Subcutaneous adipose tissue (tissue), 4 donors: ENCODE data around the gene USP31. TPM values are rescaled to one million over a fixed set of nuclear protein-coding genes. Genes with fewer than 3 reads are reported as not detected.

Source experiments
- total RNA-seq, 4 donors: library from RNA; depleted of rRNA; stranded (reverse); fragments of >200 nt; gene quantifications; one replicate each; pipeline ENCODE4 v1.1.0, GENCODE V29; 2016
- TF ChIP-seq, protein P1 (sequence below): fragments of 450-650 bp; IDR thresholded peaks from one replicate; pipeline ENCODE4 v1.5.1; 2016; ENCODE audit warnings: low read depth, mild to moderate bottlenecking, control low read depth, antibody characterized with exemption, moderate library complexity

The USP31 gene
- total RNA-seq, 4 donors from 2014 or later: 6.3 to 18.6 (median 13.2) TPM

- TF ChIP-seq, protein P1, sequence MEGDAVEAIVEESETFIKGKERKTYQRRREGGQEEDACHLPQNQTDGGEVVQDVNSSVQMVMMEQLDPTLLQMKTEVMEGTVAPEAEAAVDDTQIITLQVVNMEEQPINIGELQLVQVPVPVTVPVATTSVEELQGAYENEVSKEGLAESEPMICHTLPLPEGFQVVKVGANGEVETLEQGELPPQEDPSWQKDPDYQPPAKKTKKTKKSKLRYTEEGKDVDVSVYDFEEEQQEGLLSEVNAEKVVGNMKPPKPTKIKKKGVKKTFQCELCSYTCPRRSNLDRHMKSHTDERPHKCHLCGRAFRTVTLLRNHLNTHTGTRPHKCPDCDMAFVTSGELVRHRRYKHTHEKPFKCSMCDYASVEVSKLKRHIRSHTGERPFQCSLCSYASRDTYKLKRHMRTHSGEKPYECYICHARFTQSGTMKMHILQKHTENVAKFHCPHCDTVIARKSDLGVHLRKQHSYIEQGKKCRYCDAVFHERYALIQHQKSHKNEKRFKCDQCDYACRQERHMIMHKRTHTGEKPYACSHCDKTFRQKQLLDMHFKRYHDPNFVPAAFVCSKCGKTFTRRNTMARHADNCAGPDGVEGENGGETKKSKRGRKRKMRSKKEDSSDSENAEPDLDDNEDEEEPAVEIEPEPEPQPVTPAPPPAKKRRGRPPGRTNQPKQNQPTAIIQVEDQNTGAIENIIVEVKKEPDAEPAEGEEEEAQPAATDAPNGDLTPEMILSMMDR: no peak
Observed at GRCh38 chr16:23156946-23157460, 7.8 kb upstream of the USP31 start.

DNA sequence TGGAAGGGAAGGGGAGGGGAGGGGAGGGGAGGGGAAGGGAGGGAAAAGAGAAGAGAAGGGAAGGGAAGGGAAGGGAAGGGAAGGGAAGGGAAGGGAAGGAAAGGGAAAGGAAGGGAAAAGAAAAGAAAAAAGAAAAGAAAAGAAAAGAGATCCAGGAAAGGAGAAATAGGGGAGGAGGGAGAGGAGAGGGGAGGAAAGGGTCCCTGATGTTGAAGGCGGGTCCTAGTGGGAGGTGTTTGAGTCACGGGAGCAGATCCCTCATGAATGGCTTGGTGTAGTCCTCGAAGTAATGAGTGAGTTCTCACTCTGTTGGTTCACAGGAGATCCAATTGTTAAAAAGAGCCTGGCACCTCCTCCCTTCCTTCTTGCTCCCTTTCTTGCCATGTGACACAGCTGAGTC is 6.9 kb upstream of the USP31 start:
- TF ChIP-seq, protein P1: no peak

- TF ChIP-seq, protein P1: no peak
Observed at GRCh38 chr16:23155445-23156049, 6.3 kb upstream of the USP31 start.

DNA sequence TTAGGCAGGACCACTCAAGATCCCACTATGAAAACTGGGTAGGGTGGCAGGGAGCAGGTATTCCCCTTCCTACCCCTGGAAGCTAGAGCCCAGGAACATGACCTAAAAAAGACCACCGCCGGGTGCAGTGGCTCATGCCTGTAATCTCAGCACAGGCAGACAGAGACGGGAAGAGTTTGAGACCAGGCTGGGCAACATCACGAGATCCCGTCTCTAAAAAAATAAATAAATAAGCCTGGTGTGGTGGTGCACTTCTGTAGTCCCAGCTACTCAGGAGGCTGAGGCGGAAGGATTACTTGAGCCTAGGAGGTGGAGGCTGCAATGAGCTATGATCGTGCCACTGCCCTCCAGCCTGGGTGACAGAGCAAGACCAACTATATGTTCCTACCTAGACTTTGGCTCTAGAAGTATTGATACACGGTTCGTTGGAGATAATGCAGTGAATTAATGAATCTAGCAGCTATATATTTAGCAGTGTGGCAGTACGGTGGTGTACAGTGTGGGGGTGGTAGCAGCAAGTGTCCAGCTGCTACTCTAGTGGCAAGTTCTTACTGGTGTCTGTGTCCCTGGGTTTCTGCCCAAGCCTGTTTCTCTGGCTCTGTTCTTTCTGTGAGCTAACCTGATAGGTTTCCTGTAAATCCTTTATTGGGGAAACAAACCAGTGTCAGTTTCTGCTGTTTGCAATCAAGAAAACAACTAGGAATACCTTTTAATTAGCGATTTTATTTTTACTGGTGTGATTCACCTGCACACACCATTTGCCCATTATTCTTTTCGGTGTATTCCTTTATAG is 3.3 kb upstream of the USP31 start:
- TF ChIP-seq, protein P1: no peak

GRCh38 chr16:23149993-23150364 is 727 bp upstream of the USP31 start:
- TF ChIP-seq, protein P1: no peak

DNA sequence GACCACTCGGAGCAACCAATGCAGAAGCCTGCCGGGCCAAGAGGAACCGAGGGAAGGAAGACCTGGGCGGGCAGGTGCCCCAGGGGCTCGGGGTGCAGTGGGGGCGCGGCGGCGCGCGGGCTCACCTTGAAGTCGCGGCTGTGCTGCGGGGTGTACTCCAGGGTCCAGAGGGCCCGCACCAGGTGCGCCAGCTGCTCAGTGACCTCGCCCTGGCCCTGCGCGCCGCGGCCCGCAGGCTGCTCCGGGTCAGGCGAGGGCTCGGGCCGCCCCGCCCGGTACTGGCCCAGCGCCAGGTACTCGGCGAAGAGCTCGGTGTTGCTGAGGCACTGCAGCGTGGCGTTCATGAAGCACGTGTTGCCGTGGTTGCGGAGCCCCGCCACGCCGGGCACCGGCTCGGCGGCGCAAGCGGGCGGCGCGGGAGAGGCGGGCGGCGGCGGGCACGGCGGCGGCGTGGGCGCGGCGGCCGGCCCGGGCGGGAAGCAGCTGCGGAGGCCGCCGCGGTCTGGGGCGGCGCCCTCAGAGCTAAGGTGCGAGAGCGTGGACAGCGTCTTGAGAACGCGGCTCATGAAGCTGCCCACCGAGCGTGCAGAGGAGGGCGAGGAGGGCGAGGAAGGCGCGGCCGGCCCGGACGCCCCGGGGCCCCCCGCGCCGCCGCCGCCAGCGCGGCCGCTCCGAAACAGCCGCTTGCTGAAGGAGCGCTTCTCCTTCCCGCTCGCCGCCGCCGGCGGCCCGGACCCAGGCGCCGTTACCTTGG is 562 bp downstream of the USP31 start:
- TF ChIP-seq, protein P1: no peak

GRCh38 chr16:23148166-23148512 is 1.1 kb downstream of the USP31 start:
- TF ChIP-seq, protein P1: no peak
